Endothelial cell of hepatic sinusoid (primary cell): Measurements from ENCODE around the gene MTREX.

Experiments used
- in situ Hi-C: cut with HindIII; loops from 2 replicates; pipeline ENCODE4 v1.10.0; 2017; ENCODE audit warnings: low sequenced_read_pairs

Gene MTREX

GRCh38 chr5:55377810-55378209, 70.0 kb downstream of the MTREX start:
- in situ Hi-C loops, result no loop called here

GRCh38 chr5:55383254-55383653, 75.5 kb downstream of the MTREX start:
- in situ Hi-C loops, result no loop called here

- in situ Hi-C loops, result no loop called here
Observed at GRCh38 chr5:55384072-55384471, 76.3 kb downstream of the MTREX start.

GRCh38 chr5:55385227-55385626, 77.4 kb downstream of the MTREX start:
- in situ Hi-C loops, result no loop called here

GRCh38 chr5:55385846-55386245, 78.1 kb downstream of the MTREX start:
- in situ Hi-C loops, result no loop called here

- in situ Hi-C loops, result no loop called here
Observed at GRCh38 chr5:55386356-55386755, 78.6 kb downstream of the MTREX start.

- in situ Hi-C loops, result no loop called here
Observed at GRCh38 chr5:55387865-55388264, 80.1 kb downstream of the MTREX start.

- in situ Hi-C loops, result no loop called here
Observed at GRCh38 chr5:55391707-55392106, 83.9 kb downstream of the MTREX start.

- in situ Hi-C loops, result no loop called here
Observed at GRCh38 chr5:55392669-55393068, 84.9 kb downstream of the MTREX start.

- in situ Hi-C loops, result no loop called here
Observed at GRCh38 chr5:55393501-55394175, 85.8 kb downstream of the MTREX start.

GRCh38 chr5:55402199-55402598, 94.4 kb downstream of the MTREX start:
- in situ Hi-C loops, result loop anchor here (10.0 kb wide), 1 partner anchor 227 kb away; the partner anchor contains the start of gene CDC20B

GRCh38 chr5:55406292-55406691, 98.5 kb downstream of the MTREX start:
- in situ Hi-C loops, result loop anchor here (10.0 kb wide), 1 partner anchor 231 kb away; the partner anchor contains the start of gene CDC20B

- in situ Hi-C loops, result loop anchor here (10.0 kb wide), 1 partner anchor 232 kb away; the partner anchor contains the start of gene CDC20B
Observed at GRCh38 chr5:55407059-55407684, 99.4 kb downstream of the MTREX start.

GRCh38 chr5:55407984-55408383, 100.2 kb downstream of the MTREX start:
- in situ Hi-C loops, result loop anchor here (10.0 kb wide), 1 partner anchor 233 kb away; the partner anchor contains the start of gene CDC20B

- in situ Hi-C loops, result loop anchor here (10.0 kb wide), 1 partner anchor 235 kb away; the partner anchor contains the start of gene CDC20B
Observed at GRCh38 chr5:55409775-55410174, 102.0 kb downstream of the MTREX start.

GRCh38 chr5:55410845-55411244, 103.1 kb downstream of the MTREX start:
- in situ Hi-C loops, result no loop called here

- in situ Hi-C loops, result no loop called here
Observed at GRCh38 chr5:55411876-55412275, 104.1 kb downstream of the MTREX start.

- in situ Hi-C loops, result no loop called here
Observed at GRCh38 chr5:55413644-55414043, 105.9 kb downstream of the MTREX start.

GRCh38 chr5:55415071-55415470, 107.3 kb downstream of the MTREX start:
- in situ Hi-C loops, result no loop called here

- in situ Hi-C loops, result no loop called here
Observed at GRCh38 chr5:55416306-55416705, 108.5 kb downstream of the MTREX start.

GRCh38 chr5:55418994-55419968, 111.5 kb downstream of the MTREX start:
- in situ Hi-C loops, result no loop called here
